ENCODE data around the gene TNFAIP8L1.

Gene TNFAIP8L1

GRCh38 chr19:4613254-4613751, 26.0 kb upstream of the TNFAIP8L1 start:
- no peak for DNase-seq

- no peak for DNase-seq
Observed at GRCh38 chr19:4618019-4618418, 21.3 kb upstream of the TNFAIP8L1 start.

DNA sequence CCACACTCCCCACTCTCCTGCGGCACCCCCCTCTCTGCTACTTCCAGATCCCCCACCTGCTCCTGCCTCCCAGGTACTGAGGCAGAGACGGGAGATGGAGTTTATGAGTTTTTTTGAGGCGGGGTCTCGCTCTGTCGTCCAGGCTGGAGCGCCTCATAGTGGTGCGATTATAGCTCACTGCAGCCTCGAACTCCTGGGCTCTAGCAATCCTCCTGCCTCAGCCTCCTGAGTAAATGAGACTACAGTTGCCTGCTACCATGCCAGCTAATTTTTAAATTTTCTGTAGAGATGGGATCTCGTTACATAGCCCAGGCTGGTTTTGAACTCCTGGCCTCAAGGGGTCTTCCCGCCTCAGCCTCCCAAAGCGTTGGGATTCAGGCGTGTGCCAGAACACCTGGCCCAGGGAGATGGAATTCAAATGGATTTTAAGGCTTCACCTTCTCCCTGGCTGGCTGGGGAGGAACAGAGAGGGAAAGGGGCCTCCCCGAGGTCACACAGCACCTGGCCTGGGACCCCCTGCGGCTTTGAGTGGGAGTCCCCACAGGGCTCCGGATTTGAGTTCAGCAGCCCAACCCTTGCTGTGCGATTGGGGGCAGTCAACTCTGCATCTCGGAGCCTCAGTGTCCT, 19.5 kb upstream of the TNFAIP8L1 start:
- DNase-seq: no peak

DNA sequence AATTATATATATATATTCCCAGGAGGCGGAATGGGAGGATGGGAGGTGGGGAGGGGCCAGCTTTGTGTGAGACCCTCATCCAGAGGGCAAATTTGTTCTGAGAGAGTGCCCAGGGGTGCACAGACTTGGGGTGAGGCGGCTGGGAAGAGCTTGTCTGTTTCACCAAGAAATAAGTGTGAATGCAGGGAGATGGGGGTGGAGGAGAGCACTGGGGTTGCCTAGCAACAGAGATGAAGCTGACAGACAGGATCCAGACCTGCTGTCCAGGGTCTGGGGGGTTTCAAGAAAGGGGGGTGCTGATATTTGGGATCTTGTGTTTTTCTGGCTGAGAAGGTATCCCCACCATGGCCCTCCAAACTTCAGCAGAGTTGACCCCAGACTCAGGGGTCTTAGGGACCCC, 18.6 kb upstream of the TNFAIP8L1 start:
- DNase-seq: no peak

- no peak for DNase-seq
Observed at GRCh38 chr19:4622695-4623421, 16.5 kb upstream of the TNFAIP8L1 start.

- no peak for DNase-seq
Observed at GRCh38 chr19:4624301-4624700, 15.0 kb upstream of the TNFAIP8L1 start.

- no peak for DNase-seq
Observed at GRCh38 chr19:4624733-4625362, 14.5 kb upstream of the TNFAIP8L1 start.

DNA sequence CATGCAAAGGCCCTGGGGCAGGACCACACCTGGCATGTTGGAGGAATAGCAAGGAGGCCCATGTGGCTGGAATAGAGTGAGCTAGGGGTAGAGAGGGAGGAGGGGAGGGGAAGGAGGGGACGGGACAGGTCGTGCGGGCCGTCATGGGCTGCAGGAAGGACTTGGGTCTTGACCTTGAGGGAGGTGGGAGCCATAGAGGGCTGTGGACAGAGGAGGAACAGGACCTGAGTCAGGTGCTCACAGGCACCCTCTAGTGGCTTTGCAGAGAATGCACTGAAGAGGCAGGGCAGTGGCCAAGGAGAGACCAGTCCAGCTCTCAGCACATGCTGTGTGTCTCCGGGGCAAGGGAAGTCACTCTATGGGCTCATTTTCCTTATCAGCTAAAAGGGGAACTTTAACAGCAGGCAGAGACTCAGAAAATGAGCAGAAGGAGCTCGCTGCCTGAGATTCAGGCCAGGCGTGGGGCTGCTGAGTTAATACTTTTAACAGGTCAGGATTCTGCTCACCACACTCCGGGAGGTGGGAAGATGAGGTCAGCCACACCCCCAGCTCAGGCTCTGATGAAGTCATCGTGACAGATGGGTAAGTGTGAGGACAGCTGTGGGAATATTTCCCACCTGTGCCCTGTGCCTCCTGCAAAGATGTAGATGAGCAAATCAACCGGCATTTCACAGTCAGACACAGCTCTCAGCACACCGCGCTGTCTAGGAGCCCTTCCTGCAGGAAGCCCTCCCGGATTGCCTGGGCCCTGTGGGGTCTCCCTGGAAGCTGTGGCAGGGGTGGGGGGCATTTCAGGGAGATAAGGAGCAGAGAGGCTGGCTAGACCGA, 6.0 kb upstream of the TNFAIP8L1 start:
- no peak for DNase-seq

DNA sequence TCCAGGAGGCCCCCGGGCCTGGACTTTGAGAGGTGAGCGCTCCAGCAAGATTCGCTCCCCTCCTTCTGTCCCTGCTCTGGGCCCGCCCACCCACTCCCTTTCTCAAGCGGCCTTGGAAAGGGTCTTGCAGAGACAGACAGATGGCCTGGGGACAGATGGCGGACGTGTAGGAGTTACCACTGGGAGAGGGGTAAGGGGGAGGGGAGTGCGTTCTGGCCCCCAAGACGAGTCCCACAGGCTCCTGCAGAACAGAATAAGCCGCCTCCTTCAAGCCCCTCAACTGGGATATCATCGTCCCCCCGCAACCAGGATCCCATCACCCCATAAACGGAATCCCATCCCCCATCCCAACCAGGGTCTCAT, 3.6 kb upstream of the TNFAIP8L1 start:
- no peak for DNase-seq

GRCh38 chr19:4636151-4636717, 3.1 kb upstream of the TNFAIP8L1 start:
- DNase-seq: peak; percentile 44

DNA sequence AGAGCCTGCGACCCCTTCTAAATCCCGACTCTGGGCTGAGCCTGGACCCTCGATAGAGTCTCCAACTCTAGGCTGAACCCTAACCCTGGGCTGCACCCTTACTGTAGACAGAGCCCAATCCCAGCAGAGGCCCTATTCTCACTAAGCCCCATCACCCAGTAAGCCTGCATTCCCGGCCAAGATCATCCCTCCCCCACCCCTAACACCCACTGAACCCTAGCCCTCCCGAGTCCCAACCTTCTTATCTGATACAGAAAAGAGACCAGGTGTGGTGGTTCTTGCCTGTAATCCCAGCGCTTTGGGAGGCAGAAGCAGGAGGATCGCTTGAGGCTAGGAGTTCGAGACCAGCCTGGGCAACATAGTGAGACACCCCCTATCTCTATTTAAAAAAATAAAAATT, 2.6 kb upstream of the TNFAIP8L1 start:
- no peak for DNase-seq

DNA sequence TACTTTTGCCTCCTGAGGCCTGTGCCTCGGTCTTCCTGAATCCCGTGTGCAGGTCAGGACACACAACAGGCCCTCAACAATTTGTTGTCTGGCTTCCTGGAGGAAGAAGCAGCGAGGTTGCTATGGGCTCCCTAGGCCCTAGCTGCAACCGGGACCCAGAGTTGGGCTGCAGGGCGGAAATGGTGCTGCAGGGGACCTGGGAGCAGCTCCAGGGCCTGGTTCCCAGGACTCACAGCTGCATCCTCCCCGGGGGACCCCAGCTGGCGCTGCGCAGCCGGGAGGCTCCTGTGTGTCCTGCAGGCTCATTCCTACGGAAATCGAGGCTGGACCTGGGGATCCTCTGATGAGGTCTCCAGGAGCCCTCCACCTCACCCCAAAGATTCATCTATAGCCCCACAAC, 999 bp upstream of the TNFAIP8L1 start:
- no peak for DNase-seq

DNA sequence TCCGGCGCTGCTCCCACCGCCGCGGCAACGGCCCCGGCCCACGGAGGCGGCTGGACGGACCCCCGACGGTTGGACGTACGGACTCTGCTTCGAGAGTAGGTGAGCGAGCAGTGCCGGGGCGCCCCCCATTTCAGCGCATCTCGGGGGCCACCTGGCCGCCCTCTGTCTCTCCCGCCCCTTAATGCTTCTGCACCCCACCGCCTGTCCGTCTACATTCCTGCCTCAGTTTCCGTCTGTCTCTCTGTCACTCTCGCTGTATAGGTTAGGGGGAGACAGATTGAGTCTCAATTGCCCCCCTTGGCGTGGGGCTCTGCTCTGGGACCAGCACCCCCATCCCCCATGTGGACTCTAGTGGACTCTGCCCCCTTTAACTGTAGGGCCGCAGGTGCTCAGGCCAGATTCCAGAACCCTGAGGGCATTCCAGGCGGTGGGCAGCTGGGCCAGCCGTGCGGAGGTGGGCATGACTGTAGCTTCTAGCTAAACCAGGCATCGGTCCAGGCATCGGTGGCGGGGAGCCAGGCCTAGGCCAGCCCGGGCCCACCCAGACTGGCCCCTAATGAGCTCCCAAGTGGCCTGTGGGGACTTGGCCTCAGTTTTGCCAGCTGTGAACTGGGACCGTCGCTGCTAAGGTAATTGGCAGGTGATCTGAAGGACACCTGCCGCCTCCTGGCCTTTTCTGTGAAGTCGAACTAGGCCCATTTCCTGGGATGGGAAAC, 373 bp downstream of the TNFAIP8L1 start:
- DNase-seq: no peak

GRCh38 chr19:4640247-4641000, 1.1 kb downstream of the TNFAIP8L1 start:
- DNase-seq: no peak

GRCh38 chr19:4641132-4641531, 1.8 kb downstream of the TNFAIP8L1 start:
- no peak for DNase-seq

DNA sequence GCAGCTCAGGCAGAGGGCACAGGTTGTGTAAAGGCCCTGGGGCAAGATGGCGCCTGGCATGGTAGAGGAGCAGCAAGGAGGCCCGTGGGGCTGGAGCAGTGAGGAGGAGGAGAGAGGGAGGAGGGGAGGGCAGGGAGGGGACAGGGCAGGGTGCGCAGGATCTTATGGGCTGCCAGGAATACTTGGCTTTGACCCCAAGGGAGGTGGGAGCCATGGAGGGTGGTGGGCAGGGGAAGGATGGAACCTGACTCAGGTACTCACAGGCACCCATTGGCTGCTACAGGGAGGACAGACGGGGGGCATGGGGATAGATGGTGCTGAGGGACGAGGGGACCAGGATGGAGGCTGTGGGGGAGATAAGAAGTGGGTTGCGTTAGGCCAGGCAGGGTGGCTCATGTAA, 3.3 kb downstream of the TNFAIP8L1 start:
- DNase-seq: no peak

- DNase-seq: no peak
Observed at GRCh38 chr19:4645718-4646117, 6.4 kb downstream of the TNFAIP8L1 start.

DNA sequence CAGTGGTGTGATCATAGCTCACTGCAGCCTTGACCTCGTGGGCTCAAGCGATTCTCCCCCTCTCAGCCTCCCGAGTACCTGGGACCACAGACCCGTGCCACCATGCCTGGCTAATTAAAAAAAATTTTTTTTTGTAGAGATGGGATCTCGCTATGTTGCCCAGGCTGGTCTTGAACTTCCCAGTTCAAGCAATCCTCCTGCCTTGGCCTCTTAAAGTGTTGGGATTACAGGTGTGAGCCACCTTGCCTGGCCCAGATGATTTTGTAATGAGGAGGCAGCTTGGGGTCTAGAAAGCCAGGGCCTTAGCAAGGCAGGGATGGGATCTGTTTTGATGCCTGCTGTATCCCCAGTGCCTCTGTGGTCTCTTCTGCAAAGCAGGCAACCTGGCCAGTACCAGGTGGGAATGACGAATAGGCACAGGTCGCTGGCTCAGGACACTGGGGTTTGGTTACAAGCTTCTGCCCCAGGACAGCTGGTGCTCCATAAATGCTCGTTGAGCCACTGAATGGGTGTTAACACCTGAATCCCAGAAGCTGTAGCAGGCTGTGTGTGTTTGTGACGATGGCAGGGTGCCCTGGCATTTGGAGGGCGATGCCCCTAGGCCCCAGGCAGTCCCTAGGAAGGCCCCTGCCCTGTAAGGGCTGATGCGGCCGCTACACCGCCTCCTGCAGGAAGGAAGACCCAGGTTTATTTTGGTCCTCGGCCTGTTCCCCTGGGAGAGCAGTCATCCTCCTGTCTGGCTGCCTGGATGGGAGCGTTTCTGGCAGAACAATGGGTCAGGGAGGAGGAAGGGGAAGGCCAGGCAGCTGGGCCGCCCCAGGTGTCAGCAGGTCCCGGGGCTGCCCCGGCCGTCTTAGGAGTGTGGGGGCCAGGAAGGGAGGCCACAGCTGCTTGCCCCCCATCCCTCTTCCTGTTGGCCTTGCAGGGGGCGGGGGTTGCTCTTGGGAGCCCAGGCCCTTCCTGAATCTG, 8.6 kb downstream of the TNFAIP8L1 start:
- DNase-seq: no peak

DNA sequence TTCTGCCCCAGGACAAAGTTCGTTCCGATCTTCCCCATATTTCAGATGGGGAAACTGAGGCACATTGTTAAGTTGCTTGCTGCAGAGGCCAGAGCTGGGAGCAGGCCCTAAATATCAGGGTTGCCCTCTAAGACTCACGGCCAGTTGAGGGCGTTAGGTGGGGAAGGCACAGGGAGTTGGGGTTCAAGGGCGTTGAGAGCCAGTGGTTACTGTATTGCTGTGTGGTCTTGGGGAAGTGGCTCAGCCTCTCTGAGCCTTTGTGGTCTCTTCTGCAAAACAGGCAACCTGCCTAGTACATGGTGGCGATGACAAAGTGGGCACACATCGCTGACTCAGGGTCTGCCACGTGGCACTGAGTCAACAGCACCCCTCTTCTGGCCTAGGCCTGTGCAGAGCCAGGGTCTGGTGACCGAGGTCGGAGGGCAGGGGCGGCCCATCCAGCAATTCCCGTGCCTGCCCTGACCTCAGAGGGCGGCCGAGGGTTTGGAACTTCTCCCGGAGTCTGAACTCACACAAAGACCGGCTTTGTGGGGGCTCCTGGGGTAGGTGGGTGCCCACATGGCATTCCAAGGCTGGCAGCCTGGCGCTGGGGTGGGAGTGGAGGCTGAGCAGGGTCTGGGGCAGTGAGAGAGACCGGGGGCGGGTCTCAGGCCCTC, 10.2 kb downstream of the TNFAIP8L1 start:
- DNase-seq: no peak

DNA sequence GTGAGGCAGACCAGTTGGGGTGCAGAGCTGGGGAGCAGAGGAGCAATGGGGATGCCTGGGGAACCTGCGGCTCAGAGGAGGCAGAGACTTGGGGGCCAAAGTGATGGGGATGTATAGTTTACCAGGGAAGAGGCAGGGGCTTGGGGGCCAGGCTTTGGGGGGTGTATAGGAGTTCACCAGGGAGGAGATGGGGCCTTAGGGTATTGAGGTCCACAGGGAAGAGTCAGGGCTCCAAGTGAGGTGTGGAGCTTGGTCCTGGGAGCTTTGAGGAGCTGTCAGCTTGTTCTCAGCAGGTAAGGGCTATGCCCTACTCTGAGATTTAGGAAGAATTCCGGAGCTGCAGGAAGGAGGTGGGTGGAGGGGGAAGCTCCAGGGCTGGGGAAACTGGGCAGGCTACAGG, 10.8 kb downstream of the TNFAIP8L1 start:
- no peak for DNase-seq
